IPS-18a (cell line): Measurements from ENCODE around the gene DDB1.

Source experiments
- H3K27ac ChIP-seq: one replicate; pipeline ENCODE4 v1.5.1; 2013; ENCODE audit warnings: low read length
- H3K27me3 ChIP-seq: one replicate; pipeline ENCODE4 v1.6.1; 2013; ENCODE audit warnings: mild to moderate bottlenecking, low read length; ENCODE audit not compliant: control insufficient read depth, insufficient read depth
- H3K36me3 ChIP-seq: one replicate; pipeline ENCODE4 v1.6.1; 2013; ENCODE audit warnings: low read depth, low read length; ENCODE audit not compliant: control insufficient read depth
- H3K4me1 ChIP-seq: one replicate; pipeline ENCODE4 v1.6.1; 2013; ENCODE audit warnings: low read depth, low read length; ENCODE audit not compliant: control insufficient read depth
- H3K4me3 ChIP-seq: one replicate; pipeline ENCODE4 v1.5.1; 2013; ENCODE audit warnings: low read length
- H3K9ac ChIP-seq: one replicate; pipeline ENCODE4 v1.6.1; 2013; ENCODE audit warnings: mild to moderate bottlenecking, low read length, moderate library complexity
- H3K9me3 ChIP-seq: one replicate; pipeline ENCODE4 v1.6.1; 2013; ENCODE audit warnings: low read depth, low read length; ENCODE audit not compliant: control insufficient read depth

DDB1 gene

GRCh38 chr11:61302550-61302949, 30.4 kb downstream of the DDB1 start:
- peaks cover 92% of the 10 kb centered on the region for H3K36me3 ChIP-seq
- no peak overlapping the region for H3K4me3 ChIP-seq
- no peak overlapping the region for H3K9ac ChIP-seq
- no peak overlapping the region for H3K27ac ChIP-seq
- no peaks in the 10 kb centered on the region for H3K4me1 ChIP-seq
- no peaks in the 10 kb centered on the region for H3K27me3 ChIP-seq
- no peaks in the 10 kb centered on the region for H3K9me3 ChIP-seq

- Histone ChIP-seq H3K27me3 (peaks cover 20% of the 10 kb centered on the region), H3K36me3 (peaks cover 57% of the 10 kb centered on the region), H3K4me1 (peaks cover 7% of the 10 kb centered on the region), H3K9ac (no peak overlapping the region), H3K4me3 (no peak overlapping the region), H3K9me3 (no peaks in the 10 kb centered on the region), H3K27ac (no peak overlapping the region)
These were observed 34.2 kb downstream of the DDB1 start for GRCh38 chr11:61298663-61299244.

GRCh38 chr11:61297746-61298145, 35.2 kb downstream of the DDB1 start:
- no peak overlapping the region for H3K9ac ChIP-seq
- no peaks in the 10 kb centered on the region for H3K9me3 ChIP-seq
- H3K27me3 ChIP-seq = peaks cover 27% of the 10 kb centered on the region
- H3K4me1 ChIP-seq = peaks cover 8% of the 10 kb centered on the region
- H3K36me3 ChIP-seq = peaks cover 49% of the 10 kb centered on the region
- H3K4me3 ChIP-seq = no peak overlapping the region
- H3K27ac ChIP-seq = no peak overlapping the region

GRCh38 chr11:61297341-61297740, 35.6 kb downstream of the DDB1 start:
- peaks cover 27% of the 10 kb centered on the region for H3K27me3 ChIP-seq
- peaks cover 8% of the 10 kb centered on the region for H3K4me1 ChIP-seq
- H3K9ac ChIP-seq = no peak overlapping the region
- H3K9me3 ChIP-seq = no peaks in the 10 kb centered on the region
- peaks cover 45% of the 10 kb centered on the region for H3K36me3 ChIP-seq
- H3K27ac ChIP-seq = no peak overlapping the region
- H3K4me3 ChIP-seq = no peak overlapping the region

GRCh38 chr11:61295596-61295926, 37.3 kb downstream of the DDB1 start:
- Histone ChIP-seq H3K9me3 (no peaks in the 10 kb centered on the region), H3K9ac (peak overlapping the region; percentile 64), H3K36me3 (peaks cover 27% of the 10 kb centered on the region), H3K4me3 (peak overlapping the region; percentile 69), H3K27me3 (peaks cover 27% of the 10 kb centered on the region), H3K4me1 (peaks cover 8% of the 10 kb centered on the region), H3K27ac (no peak overlapping the region)

GRCh38 chr11:61294717-61295595, 37.9 kb downstream of the DDB1 start, which contains the start of gene VWCE:
Gene VWCE, minus strand, starts transcription at chr11:61295316. Its CDS starts 279 bp downstream, at chr11:61295037.
- peaks cover 27% of the 10 kb centered on the region for H3K27me3 ChIP-seq
- no peaks in the 10 kb centered on the region for H3K9me3 ChIP-seq
- H3K36me3 ChIP-seq = peaks cover 21% of the 10 kb centered on the region
- peak within 1 kb of the TSS; percentile 69 for H3K4me3 ChIP-seq
- H3K9ac ChIP-seq = peak within 1 kb of the TSS; percentile 64
- no peak within 1 kb of the TSS for H3K27ac ChIP-seq
- peaks cover 8% of the 10 kb centered on the region for H3K4me1 ChIP-seq

GRCh38 chr11:61293867-61294716, 38.8 kb downstream of the DDB1 start:
- peaks cover 12% of the 10 kb centered on the region for H3K36me3 ChIP-seq
- no peak overlapping the region for H3K27ac ChIP-seq
- no peaks in the 10 kb centered on the region for H3K9me3 ChIP-seq
- peaks cover 8% of the 10 kb centered on the region for H3K4me1 ChIP-seq
- H3K4me3 ChIP-seq = peak overlapping the region; percentile 69
- H3K27me3 ChIP-seq = peaks cover 27% of the 10 kb centered on the region
- H3K9ac ChIP-seq = peak overlapping the region; percentile 64

GRCh38 chr11:61292356-61292755, 40.5 kb downstream of the DDB1 start:
- peaks cover 8% of the 10 kb centered on the region for H3K4me1 ChIP-seq
- no peaks in the 10 kb centered on the region for H3K9me3 ChIP-seq
- H3K36me3 ChIP-seq = no peaks in the 10 kb centered on the region
- H3K27me3 ChIP-seq = peaks cover 27% of the 10 kb centered on the region
- H3K9ac ChIP-seq = no peak overlapping the region
- no peak overlapping the region for H3K4me3 ChIP-seq
- H3K27ac ChIP-seq = no peak overlapping the region

GRCh38 chr11:61290905-61291690, 41.8 kb downstream of the DDB1 start:
- Histone ChIP-seq H3K36me3 (peaks cover under 1% of the 10 kb centered on the region), H3K9me3 (no peaks in the 10 kb centered on the region), H3K27me3 (peaks cover 27% of the 10 kb centered on the region), H3K4me3 (no peak overlapping the region), H3K27ac (no peak overlapping the region), H3K9ac (no peak overlapping the region), H3K4me1 (peaks cover 8% of the 10 kb centered on the region)

GRCh38 chr11:61287338-61287977, 45.4 kb downstream of the DDB1 start:
- H3K4me1 ChIP-seq = no peaks in the 10 kb centered on the region
- no peaks in the 10 kb centered on the region for H3K9me3 ChIP-seq
- no peak overlapping the region for H3K9ac ChIP-seq
- H3K27me3 ChIP-seq = peaks cover 4% of the 10 kb centered on the region
- no peak overlapping the region for H3K27ac ChIP-seq
- H3K36me3 ChIP-seq = peaks cover 2% of the 10 kb centered on the region
- no peak overlapping the region for H3K4me3 ChIP-seq
